ENCODE data around the gene SPAG5.
"Not testable (repeated sequence)": the region's sequence is repeated elsewhere in the genome, so short reads cannot be mapped to it uniquely, and the experiment has no call there.

SPAG5 gene

GRCh38 chr17:28576758-28577465 lies 21.9 kb downstream of the SPAG5 start, which contains the start of gene ALDOC:
ALDOC (minus strand) TSS chr17:28576895; CDS start chr17:28575532, 1,363 bp downstream.
- peak within 1 kb of the TSS; percentile 54 for H3K4me3 ChIP-seq (ENCODE audit: low read length)
- TF ChIP-seq CTCF (conservative IDR thresholded peaks at IDR 0.05; ENCODE audit: low read length) = no peak
- DNase-seq (ENCODE audit: low read depth) = peak; percentile 90

- DNase-seq (ENCODE audit: low read depth); H3K4me3 ChIP-seq (ENCODE audit: low read length): not testable (repeated sequence)
Observed at GRCh38 chr17:28576016-28576415, 22.8 kb downstream of the SPAG5 start.

- no peak for TF ChIP-seq CTCF (conservative IDR thresholded peaks at IDR 0.05; ENCODE audit: low read length)
- no peak for DNase-seq (ENCODE audit: low read depth)
- no peak overlapping the region for H3K4me3 ChIP-seq (ENCODE audit: low read length)
Observed at GRCh38 chr17:28575126-28575795, 23.6 kb downstream of the SPAG5 start.

GRCh38 chr17:28574526-28574925 lies 24.3 kb downstream of the SPAG5 start:
- H3K4me3 ChIP-seq (ENCODE audit: low read length) = no peak overlapping the region
- no peak for DNase-seq (ENCODE audit: low read depth)
- TF ChIP-seq CTCF (conservative IDR thresholded peaks at IDR 0.05; ENCODE audit: low read length) = no peak

- no peak overlapping the region for H3K4me3 ChIP-seq (ENCODE audit: low read length)
- no peak for DNase-seq (ENCODE audit: low read depth)
- no peak for TF ChIP-seq CTCF (conservative IDR thresholded peaks at IDR 0.05; ENCODE audit: low read length)
Observed at GRCh38 chr17:28573966-28574480, 24.8 kb downstream of the SPAG5 start.

GRCh38 chr17:28573521-28573920 lies 25.3 kb downstream of the SPAG5 start:
- TF ChIP-seq CTCF (conservative IDR thresholded peaks at IDR 0.05; ENCODE audit: low read length) = no peak
- DNase-seq (ENCODE audit: low read depth) = no peak

GRCh38 chr17:28573040-28573380 lies 25.8 kb downstream of the SPAG5 start:
- TF ChIP-seq CTCF (conservative IDR thresholded peaks at IDR 0.05; ENCODE audit: low read length) = no peak
- no peak overlapping the region for H3K4me3 ChIP-seq (ENCODE audit: low read length)
- DNase-seq (ENCODE audit: low read depth) = no peak

More at GRCh38 chr17:28573521-28573920, 25.3 kb downstream of the SPAG5 start:
- H3K4me3 ChIP-seq (ENCODE audit: low read length) = no peak overlapping the region

All from AG10803 (cell line).